Lower leg skin (tissue), 4 donors: ENCODE data around the gene SBNO2. TPM values are rescaled to one million over a fixed set of nuclear protein-coding genes. Genes with fewer than 3 reads are reported as not detected.

Source experiments
- DNase-seq, 2 donors: peaks; one replicate each; pipeline ENCODE4 v3.0.0-alpha.2; 2019; ENCODE audit warnings: low spot score in 2 of 2
- H3K4me3 ChIP-seq: fragments of 200-600 bp; sonication (generic); 2 replicates; pipeline ENCODE4 v1.5.1; 2017; ENCODE audit warnings: mild to moderate bottlenecking, low read depth; ENCODE audit not compliant: poor library complexity, severe bottlenecking
- POLR2A ChIP-seq, 2 donors: fragments of 450-650 bp; IDR thresholded peaks; one replicate each; pipeline ENCODE4 v1.6.1; 2016 to 2017; ENCODE audit warnings: antibody characterized with exemption in 2 of 2, mild to moderate bottlenecking in 1 of 2, moderate library complexity in 1 of 2
- WGBS, 2 donors: methylation state at CpG; one replicate each; pipeline ENCODE4 v1.1.5; 2018; 5-methylcytosine and 5-hydroxymethylcytosine counted together
- intact Hi-C: fragments of 100-400 bp; cut with DNase I; formaldehyde crosslinking; loops from one replicate; pipeline ENCODE4 v1.15.0; 2023; ENCODE audit warnings: low total_unique reads
- total RNA-seq, 4 donors: library from RNA; depleted of rRNA; stranded (reverse); fragments of >200 nt; gene quantifications; one replicate each; pipeline ENCODE4 v1.1.0, GENCODE V29; 2016
- TF ChIP-seq, protein P1 (sequence below), 3 donors: fragments of 450-650 bp; IDR thresholded peaks; one replicate each; pipeline ENCODE4 v1.5.1; 2016; ENCODE audit warnings: antibody characterized with exemption in 3 of 3, mild to moderate bottlenecking in 3 of 3, moderate library complexity in 2 of 3

Gene SBNO2
- total RNA-seq, 4 donors from 2014 or later = 54.8 to 68.6 (median 60.3) TPM

DNA sequence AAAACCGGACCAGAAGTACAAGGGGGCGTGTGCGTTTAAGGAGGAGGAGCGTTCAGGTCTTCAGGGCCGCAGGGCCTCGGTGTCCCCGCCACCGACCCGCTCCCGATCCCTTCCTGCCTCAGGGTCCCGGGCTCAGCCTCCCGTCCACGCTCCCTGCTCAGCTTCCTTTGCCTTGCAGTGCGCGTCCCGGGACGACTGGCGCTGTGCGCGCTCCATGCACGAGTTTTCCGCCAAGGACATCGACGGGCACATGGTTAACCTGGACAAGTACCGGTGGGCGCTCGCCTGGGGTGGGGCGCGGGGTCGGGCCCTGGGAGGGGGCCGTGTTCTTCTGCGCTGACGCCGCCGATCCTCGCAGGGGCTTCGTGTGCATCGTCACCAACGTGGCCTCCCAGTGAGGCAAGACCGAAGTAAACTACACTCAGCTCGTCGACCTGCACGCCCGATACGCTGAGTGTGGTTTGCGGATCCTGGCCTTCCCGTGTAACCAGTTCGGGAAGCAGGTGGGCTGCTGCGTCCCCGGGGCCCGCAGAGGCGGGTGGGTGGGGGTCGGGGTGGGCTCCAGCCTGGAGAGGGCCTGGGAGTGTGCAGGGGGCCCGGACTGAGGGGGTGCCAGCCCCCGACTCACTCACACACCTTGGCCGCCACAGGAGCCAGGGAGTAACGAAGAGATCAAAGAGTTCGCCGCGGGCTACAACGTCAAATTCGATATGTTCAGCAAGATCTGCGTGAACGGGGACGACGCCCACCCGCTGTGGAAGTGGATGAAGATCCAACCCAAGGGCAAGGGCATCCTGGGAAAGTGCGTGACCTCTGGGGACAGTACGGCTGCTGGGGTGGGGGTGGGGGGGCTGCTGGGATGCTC is 68.8 kb downstream of the SBNO2 start:
- intact Hi-C loops = no loop called here
- TF ChIP-seq, protein P1, sequence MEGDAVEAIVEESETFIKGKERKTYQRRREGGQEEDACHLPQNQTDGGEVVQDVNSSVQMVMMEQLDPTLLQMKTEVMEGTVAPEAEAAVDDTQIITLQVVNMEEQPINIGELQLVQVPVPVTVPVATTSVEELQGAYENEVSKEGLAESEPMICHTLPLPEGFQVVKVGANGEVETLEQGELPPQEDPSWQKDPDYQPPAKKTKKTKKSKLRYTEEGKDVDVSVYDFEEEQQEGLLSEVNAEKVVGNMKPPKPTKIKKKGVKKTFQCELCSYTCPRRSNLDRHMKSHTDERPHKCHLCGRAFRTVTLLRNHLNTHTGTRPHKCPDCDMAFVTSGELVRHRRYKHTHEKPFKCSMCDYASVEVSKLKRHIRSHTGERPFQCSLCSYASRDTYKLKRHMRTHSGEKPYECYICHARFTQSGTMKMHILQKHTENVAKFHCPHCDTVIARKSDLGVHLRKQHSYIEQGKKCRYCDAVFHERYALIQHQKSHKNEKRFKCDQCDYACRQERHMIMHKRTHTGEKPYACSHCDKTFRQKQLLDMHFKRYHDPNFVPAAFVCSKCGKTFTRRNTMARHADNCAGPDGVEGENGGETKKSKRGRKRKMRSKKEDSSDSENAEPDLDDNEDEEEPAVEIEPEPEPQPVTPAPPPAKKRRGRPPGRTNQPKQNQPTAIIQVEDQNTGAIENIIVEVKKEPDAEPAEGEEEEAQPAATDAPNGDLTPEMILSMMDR (IDR thresholded peaks at IDR 0.05) = no peak
- no peak for TF ChIP-seq POLR2A (IDR thresholded peaks at IDR 0.05)
- 24 to 32% methylated on average over 30 to 45 of the region's 69 CpGs for WGBS, 2 donors
- H3K4me3 ChIP-seq = peak overlapping the region; percentile 67
- no peak for DNase-seq

DNA sequence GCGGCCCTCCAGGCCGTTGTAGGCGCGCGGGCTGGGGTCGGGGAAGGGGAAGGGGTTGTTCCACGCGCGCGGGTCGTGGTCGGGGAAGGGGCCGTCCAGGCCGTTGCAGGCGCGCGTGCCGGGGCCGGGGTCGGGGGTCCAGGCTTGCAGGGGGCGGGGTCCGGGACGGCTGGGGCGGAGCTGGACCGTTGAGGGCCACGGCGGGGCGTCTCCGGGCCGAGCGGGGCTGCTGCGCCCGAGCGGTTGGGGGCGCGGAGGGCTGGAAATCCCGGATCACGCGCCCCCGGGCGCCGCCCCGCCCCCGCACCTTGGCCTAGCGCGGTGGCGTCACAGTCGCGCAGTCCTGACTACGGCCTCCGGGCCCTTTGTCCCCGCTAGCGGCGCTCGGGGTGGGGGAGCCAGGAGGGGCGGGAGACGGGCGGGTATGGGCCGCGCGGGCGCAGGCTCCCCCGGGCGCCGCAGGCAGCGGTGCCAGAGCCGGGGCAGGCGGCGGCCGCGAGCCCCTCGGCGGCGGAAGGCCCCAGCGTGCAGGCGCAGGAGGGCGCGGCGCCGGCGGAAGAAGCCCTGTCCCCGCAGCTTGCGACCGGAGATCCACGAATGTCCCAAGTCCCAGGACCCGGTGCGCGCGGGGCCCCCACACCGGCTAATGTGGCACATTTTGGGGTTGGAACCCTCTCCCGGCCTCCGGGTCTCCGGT is 69.6 kb downstream of the SBNO2 start:
- peak in 1 of 2 donors; percentile 95 for DNase-seq
- intact Hi-C loops = loop anchor here (5.0 kb wide), 1 partner anchor 163 kb away; the partner anchor contains the start of gene CIRBP

DNA sequence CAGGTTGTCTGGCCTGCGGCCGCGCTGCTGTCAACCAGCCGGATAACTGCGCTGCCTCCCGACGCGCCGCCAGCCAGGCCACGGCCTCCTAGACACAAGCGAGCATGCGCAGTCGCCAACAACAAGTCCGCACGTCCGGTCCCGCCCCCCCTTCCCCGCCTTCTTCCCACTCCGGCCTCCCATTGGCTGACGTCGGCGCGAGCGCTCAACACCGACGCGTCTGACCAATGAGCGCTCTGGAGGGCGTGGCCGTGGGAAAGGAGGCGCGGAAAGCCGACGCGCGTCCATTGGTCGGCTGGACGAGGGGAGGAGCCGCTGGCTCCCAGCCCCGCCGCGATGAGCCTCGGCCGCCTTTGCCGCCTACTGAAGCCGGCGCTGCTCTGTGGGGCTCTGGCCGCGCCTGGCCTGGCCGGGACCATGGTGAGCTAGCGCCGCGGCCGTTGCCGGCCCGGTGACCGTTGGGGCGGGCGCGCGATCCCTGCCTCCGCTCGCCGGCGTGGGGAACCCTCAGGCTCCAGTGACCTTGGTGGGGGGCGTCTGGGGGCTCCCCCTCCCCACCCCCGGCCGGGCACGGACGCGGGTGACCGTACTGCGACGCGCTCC is 70.3 kb downstream of the SBNO2 start, which contains the start of gene GPX4:
Gene GPX4 (plus strand): TSS at position 287 of the 603 bp plus-strand sequence. CDS start 50 bp downstream, at position 337.
- peak; percentile 98 to 100 for DNase-seq
- peak within 1 kb of the TSS; percentile 67 for H3K4me3 ChIP-seq
- peak in 1 of 2 donors; percentile 86 for TF ChIP-seq POLR2A (IDR thresholded peaks at IDR 0.05)
- TF ChIP-seq, protein P1 (IDR thresholded peaks at IDR 0.05) = no peak
- 0 to 1% methylated on average over 15 to 40 of the region's 75 CpGs for WGBS, 2 donors
- intact Hi-C loops = loop anchor here (5.0 kb wide), 1 partner anchor 163 kb away; the partner anchor contains the start of gene CIRBP

More for the DNA sequence above, 69.6 kb downstream of the SBNO2 start:
- WGBS, 2 donors = 0% methylated on average over 15 to 16 of the region's 93 CpGs
- TF ChIP-seq, protein P1 (IDR thresholded peaks at IDR 0.05) = no peak
- no peak for TF ChIP-seq POLR2A (IDR thresholded peaks at IDR 0.05)
- H3K4me3 ChIP-seq = peak overlapping the region; percentile 67

DNA sequence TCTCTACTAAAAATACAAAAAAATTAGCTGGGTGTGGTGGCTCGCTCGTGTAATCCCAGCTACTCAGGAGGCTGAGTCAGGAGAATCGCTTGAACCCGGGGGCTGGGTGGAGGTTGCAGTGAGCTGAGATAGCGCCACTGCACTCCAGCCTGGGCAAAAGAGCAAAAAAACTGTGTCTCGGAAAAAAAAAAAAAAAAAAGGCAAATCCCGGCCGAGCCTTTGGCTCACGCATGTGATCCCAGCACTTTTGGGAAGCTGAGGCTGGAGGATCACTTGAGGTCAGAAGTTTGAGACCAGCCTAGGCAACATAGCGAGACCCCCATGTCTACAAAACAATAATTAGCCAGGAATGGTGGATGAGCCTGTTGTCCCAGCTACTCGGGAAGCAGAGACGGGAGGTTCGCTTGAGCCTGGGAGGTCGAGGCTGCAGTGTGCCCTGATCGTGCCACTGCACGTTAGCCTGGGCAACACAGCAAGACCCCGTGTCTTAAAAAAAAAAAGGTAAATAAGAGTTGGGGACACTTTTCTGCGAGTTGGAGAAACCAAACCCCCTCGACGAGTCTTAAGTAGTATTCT is 70.8 kb downstream of the SBNO2 start:
- 11 to 20% methylated on average over 20 of the region's 20 CpGs for WGBS, 2 donors
- no peak for DNase-seq
- intact Hi-C loops = loop anchor here (5.0 kb wide), 1 partner anchor 164 kb away; the partner anchor contains the start of gene CIRBP
- no peak for TF ChIP-seq POLR2A (IDR thresholded peaks at IDR 0.05)
- TF ChIP-seq, protein P1 (IDR thresholded peaks at IDR 0.05) = no peak
- no peak overlapping the region for H3K4me3 ChIP-seq
